Measurements from ENCODE around the gene ACSL1. TPM values are rescaled to one million over a fixed set of nuclear protein-coding genes. Genes with fewer than 3 reads are reported as not detected.
A peak's percentile ranks its signal among the peaks of the same experiment; 100 is the strongest.

The ACSL1 gene
- total and polyA plus RNA-seq, 9 of the 15 experiments (the other 6 are each of a cell fraction or from before 2014, with no cell fraction given): 6.7 to 24.1 (median 15.0) TPM

GRCh38 chr4:184845367-184846021 lies 19.7 kb upstream of the ACSL1 start:
- Histone ChIP-seq H3K36me3 (ENCODE audit: control insufficient read depth, insufficient read depth, low read length) (no peaks in the 10 kb centered on the region), H4K20me1 (replicated peaks; ENCODE audit: control insufficient read depth, insufficient read depth, low read length) (no peaks in the 10 kb centered on the region), H3K9me3 (replicated peaks; ENCODE audit: control insufficient read depth, insufficient read depth, low read depth, low read length) (no peaks in the 10 kb centered on the region), H3K4me3 (no peak overlapping the region), H3K9ac (ENCODE audit: insufficient read depth in 1 of 2, low read depth in 2 of 2, low read length in 2 of 2) (peak overlapping the region; percentile 83 to 84; a peak in 3 of 4 replicates), H3K27me3 (ENCODE audit: control insufficient read depth in 2 of 2, insufficient read depth in 2 of 2, low read length in 2 of 2) (no peaks in the 10 kb centered on the region), H3K4me1 (replicated peaks in 1 of 2; ENCODE audit: control insufficient read depth in 2 of 2, insufficient read depth in 2 of 2, low read length in 2 of 2) (peaks cover 12 to 18% of the 10 kb centered on the region in 2 experiments), H3K9me1 (ENCODE audit: control insufficient read depth, insufficient read depth, low read length) (no peaks in the 10 kb centered on the region), H3K79me2 (ENCODE audit: control insufficient read depth, insufficient read depth, low read length) (no peaks in the 10 kb centered on the region; the same call in 2 of the 3 replicates), H3K4me2 (ENCODE audit: insufficient read depth, low read length) (peak overlapping the region; percentile 96), H3K27ac (ENCODE audit: extremely low read depth, low read depth, low read length) (no peak overlapping the region; the same call in 2 of the 3 replicates), H2AFZ (ENCODE audit: low read depth, low read length) (no peak overlapping the region)
- no TSS peak for BruUV-seq (replicated peaks)
- intact Hi-C loops (cut with micrococcal nuclease): no loop called here
- ATAC-seq: no peak
- POLR2A ChIA-PET: interaction anchor here (0.6 to 1.9 kb wide), 4 partner anchors 9 to 98 kb away, joined by 3 to 9 read pairs (median 4); no protein-coding TSS in a partner anchor
- in situ Hi-C loops (cut with MboI): no loop called here
- no peak for TF ChIP-seq ARHGAP35 (IDR thresholded peaks at IDR 0.05; ENCODE audit: partially characterized antibody)
- no peak for TF ChIP-seq JUN (IDR thresholded peaks at IDR 0.05; ENCODE audit: borderline replicate concordance, low read depth, low read length)
- no peak for TF ChIP-seq JUN (CRISPR knock-in tag; IDR thresholded peaks at IDR 0.05; ENCODE audit: borderline replicate concordance)
- TF ChIP-seq MAFG (tag; conservative IDR thresholded peaks at IDR 0.05): peak; percentile 83
- peak; percentile 74 for TF ChIP-seq MAFF (IDR thresholded peaks at IDR 0.05; ENCODE audit: low read length)
- TF ChIP-seq SMAD1 (IDR thresholded peaks at IDR 0.05; ENCODE audit: low read depth, low read length, partially characterized antibody): no peak
- no peak for TF ChIP-seq BHLHE40 (IDR thresholded peaks at IDR 0.05; ENCODE audit: low read length)
- no peak for TF ChIP-seq SETDB1 (IDR thresholded peaks at IDR 0.05; ENCODE audit: low read length)
- TF ChIP-seq ZNF316 (IDR thresholded peaks at IDR 0.05): peak; percentile 95
- TF ChIP-seq CREB1 (IDR thresholded peaks at IDR 0.05): no peak
- no peak for TF ChIP-seq CREB1 (CRISPR knock-in tag; IDR thresholded peaks at IDR 0.05)
- no peak for TF ChIP-seq THRB (CRISPR knock-in tag; conservative IDR thresholded peaks at IDR 0.05)
- TF ChIP-seq MCM5 (IDR thresholded peaks at IDR 0.05; ENCODE audit: low read depth): no peak
- no peak for TF ChIP-seq NFATC3 (IDR thresholded peaks at IDR 0.05)
- no peak for TF ChIP-seq KAT7 (CRISPR knock-in tag; IDR thresholded peaks at IDR 0.05; ENCODE audit: borderline replicate concordance)
- no peak for TF ChIP-seq ID3 (CRISPR knock-in tag; IDR thresholded peaks at IDR 0.05)
- no peak for TF ChIP-seq ID3 (tag; IDR thresholded peaks at IDR 0.05)
- TF ChIP-seq C11orf30 (IDR thresholded peaks at IDR 0.05; ENCODE audit: low read depth): peak; percentile 88
- TF ChIP-seq ATF2 (CRISPR knock-in tag; IDR thresholded peaks at IDR 0.05): no peak
- TF ChIP-seq ZBTB26 (CRISPR knock-in tag; IDR thresholded peaks at IDR 0.05): no peak
- TF ChIP-seq MAFK (IDR thresholded peaks at IDR 0.05; ENCODE audit: low read length): peak; percentile 62; the same call in 1 of the 2 replicates
- WGBS (ENCODE audit: insufficient coverage, low coverage, missing lambda C conversion rate): 53% methylated on average over 6 of the region's 7 CpGs
- no peak for DNase-seq (ENCODE audit: extremely low read depth in 1 of 4, low spot score in 3 of 4)
- FAIRE-seq: peak; percentile 54
- CTCF ChIA-PET (ENCODE audit: low intra/inter-chr PET ratio): no interaction called here

Data from K562 (cell line).